T-cell (primary cell): Measurements from ENCODE around the gene CORIN. TPM values are rescaled to one million over a fixed set of nuclear protein-coding genes. Genes with fewer than 3 reads are reported as not detected.

Experiments
- ATAC-seq, 4 experiments: fragments of 200-7000 bp in 3 of 4; fragments of 150-1000 bp in 1 of 4; cut with Tn5 transposase; replicated peaks in 1 of 4; 1 replicate in 3 of 4; 2 replicates in 1 of 4; pipeline ENCODE4 v1.10.0; 2021; ENCODE audit warnings: moderate library complexity in 3 of 4, mild to moderate bottlenecking in 2 of 4, moderate number of reproducible peaks in 1 of 4
- CTCF ChIA-PET, 2 donors: fragments of 300-600 bp; sonication (Branson Sonifier 250); formaldehyde crosslinking; loops; one replicate each; lab custom pipeline; 2022; ENCODE audit warnings: antibody characterized with exemption in 2 of 2; lab: Charles Lee
- POLR2A ChIA-PET, 2 donors: fragments of 300-600 bp; sonication (Branson Sonifier 250); formaldehyde crosslinking; loops; one replicate each; lab custom pipeline; 2022; ENCODE audit warnings: antibody characterized with exemption in 2 of 2; lab: Charles Lee
- DNase-seq, 35 experiments: peaks; one replicate each; pipeline versions ENCODE4 v3.0.0 to v3.0.0-alpha.2; 2013 to 2023
- H3K27ac ChIP-seq: one replicate; pipeline ENCODE4 v1.5.1; 2013; ENCODE audit warnings: low read length
- H3K27me3 ChIP-seq, 2 experiments: replicated peaks in 1 of 2; 1 replicate in 1 of 2; 2 replicates in 1 of 2; pipeline versions ENCODE4 v1.6.1 to v1.7.0; 2013; ENCODE audit warnings: low read length in 1 of 2, mixed read lengths in 1 of 2; ENCODE audit not compliant: control insufficient read depth in 2 of 2, insufficient read depth in 2 of 2; ENCODE audit errors: extremely low read depth in 1 of 2
- H3K36me3 ChIP-seq, 2 donors: 1 replicate in 1 of 2; 2 replicates in 1 of 2; pipeline versions ENCODE4 v1.6.1 to v1.7.0; 2013; ENCODE audit warnings: low read length in 1 of 2; ENCODE audit not compliant: control insufficient read depth in 2 of 2, insufficient read depth in 1 of 2; ENCODE audit errors: extremely low read depth in 1 of 2
- H3K4me1 ChIP-seq, 2 experiments: 1 replicate in 1 of 2; 2 replicates in 1 of 2; pipeline versions ENCODE4 v1.6.1 to v1.7.0; 2013; ENCODE audit warnings: low read length in 2 of 2, mixed read lengths in 1 of 2; ENCODE audit not compliant: insufficient read depth in 2 of 2, control insufficient read depth in 1 of 2; ENCODE audit errors: extremely low read depth in 1 of 2
- H3K4me3 ChIP-seq, 2 donors: 1 replicate in 1 of 2; 2 replicates in 1 of 2; pipeline versions ENCODE4 v1.5.1 to v1.7.0; 2013; ENCODE audit warnings: mild to moderate bottlenecking in 2 of 2, low read length in 1 of 2, moderate library complexity in 1 of 2; ENCODE audit not compliant: control insufficient read depth in 1 of 2; ENCODE audit errors: extremely low read depth in 1 of 2
- H3K9me3 ChIP-seq: 2 replicates; pipeline ENCODE4 v1.7.0; 2013
- H3K27ac Mint-ChIP-seq, 2 donors: one replicate each; pipeline ENCODE4 v1.8.0; 2020 to 2021; ENCODE audit warnings: mild to moderate bottlenecking in 2 of 2, mixed read lengths in 2 of 2
- H3K27me3 Mint-ChIP-seq, 2 donors: one replicate each; pipeline ENCODE4 v1.8.0; 2021 to 2022; ENCODE audit warnings: mixed read lengths in 2 of 2
- H3K36me3 Mint-ChIP-seq: one replicate; pipeline ENCODE4 v1.8.0; 2021; ENCODE audit warnings: mixed read lengths
- H3K4me1 Mint-ChIP-seq, 3 donors: one replicate each; pipeline ENCODE4 v1.8.0; 2020 to 2022; ENCODE audit warnings: mixed read lengths in 3 of 3, mild to moderate bottlenecking in 1 of 3
- H3K4me3 Mint-ChIP-seq, 3 donors: one replicate each; pipeline ENCODE4 v1.8.0; 2020 to 2022; ENCODE audit warnings: mild to moderate bottlenecking in 3 of 3, mixed read lengths in 3 of 3, moderate library complexity in 3 of 3
- H3K9me3 Mint-ChIP-seq, 3 donors: one replicate each; pipeline ENCODE4 v1.8.0; 2020 to 2022; ENCODE audit warnings: mixed read lengths in 3 of 3
- WGBS: methylation state at CpG from one replicate; pipeline ENCODE4 v1.1.5; 2013; ENCODE audit warnings: missing lambda C conversion rate; ENCODE audit not compliant: insufficient coverage; 5-methylcytosine and 5-hydroxymethylcytosine counted together
- total RNA-seq, 35 experiments: library from RNA in 6 of 35; stranded (reverse) in 6 of 35; fragments of 120-200 nt in 1 of 35; gene quantifications; one replicate each; pipeline versions ENCODE4 v1.2.1 to v1.2.4 and lab custom pipeline; 2013 to 2026

The CORIN gene
- total RNA-seq, 5 donors from 2014 or later (not counting 1 experiment from before 2014, with no cell fraction given): 0.44 to 0.86 (median 0.55) TPM; not detected in 1

- no peak overlapping the region for H3K27ac ChIP-seq
- H3K27ac Mint-ChIP-seq: no peak overlapping the region
- peaks cover 5 to 16% of the 10 kb centered on the region in 2 donors for H3K27me3 Mint-ChIP-seq
- no peaks in the 10 kb centered on the region for H3K4me1 ChIP-seq
- ChIA-PET POLR2A (no interaction called here), CTCF (no interaction called here)
- H3K4me1 Mint-ChIP-seq: no peaks in the 10 kb centered on the region
- 75% methylated on average over 2 of the region's 2 CpGs for WGBS
- no peak for DNase-seq
- no peaks in the 10 kb centered on the region for H3K36me3 ChIP-seq
- H3K36me3 Mint-ChIP-seq: no peaks in the 10 kb centered on the region
- H3K4me3 ChIP-seq: no peak overlapping the region
- H3K9me3 ChIP-seq: peaks cover 2% of the 10 kb centered on the region
- H3K27me3 ChIP-seq: no peaks in the 10 kb centered on the region
- no peak for ATAC-seq
- H3K9me3 Mint-ChIP-seq: peaks cover 7 to 20% (median 9%) of the 10 kb centered on the region in 3 donors
- H3K4me3 Mint-ChIP-seq: no peak overlapping the region
Measured at GRCh38 chr4:47736555-47736954, 101.3 kb downstream of the CORIN start.

- Mint-ChIP-seq H3K27ac (no peak overlapping the region), H3K4me1 (no peaks in the 10 kb centered on the region), H3K27me3 (peaks cover 7 to 18% of the 10 kb centered on the region in 2 donors), H3K36me3 (no peaks in the 10 kb centered on the region), H3K9me3 (peaks cover 7 to 20% (median 9%) of the 10 kb centered on the region in 3 donors), H3K4me3 (no peak overlapping the region)
- no peak overlapping the region for H3K4me3 ChIP-seq
- no peaks in the 10 kb centered on the region for H3K36me3 ChIP-seq
- ChIA-PET POLR2A (no interaction called here), CTCF (no interaction called here)
- WGBS: no CpG with 5 or more reads among the region's 1 CpG
- DNase-seq: no peak
- no peak for ATAC-seq
- no peaks in the 10 kb centered on the region for H3K4me1 ChIP-seq
- H3K27ac ChIP-seq: no peak overlapping the region
- peaks cover 2% of the 10 kb centered on the region for H3K9me3 ChIP-seq
- H3K27me3 ChIP-seq: no peaks in the 10 kb centered on the region
Measured at GRCh38 chr4:47736146-47736545, 101.7 kb downstream of the CORIN start.

GRCh38 chr4:47733302-47734175, 104.3 kb downstream of the CORIN start:
- H3K27ac Mint-ChIP-seq: no peak overlapping the region
- no peak for ATAC-seq
- H3K9me3 Mint-ChIP-seq: peaks cover 0 to 6% (median 3%) of the 10 kb centered on the region in 3 donors
- no peaks in the 10 kb centered on the region for H3K9me3 ChIP-seq
- H3K4me3 Mint-ChIP-seq: no peak overlapping the region
- 83% methylated on average over 4 of the region's 9 CpGs for WGBS
- no peaks in the 10 kb centered on the region for H3K4me1 ChIP-seq
- CTCF ChIA-PET: interaction anchor here in 1 of 2 donors (0.6 kb wide), 1 partner anchor 200 kb away, joined by 3 read pairs; no protein-coding TSS in a partner anchor
- H3K4me3 ChIP-seq: no peak overlapping the region
- no peak for DNase-seq
- H3K27ac ChIP-seq: no peak overlapping the region
- H3K27me3 Mint-ChIP-seq: peaks cover 18 to 33% of the 10 kb centered on the region in 2 donors
- peaks cover 0 to 9% of the 10 kb centered on the region in 2 experiments for H3K27me3 ChIP-seq
- H3K36me3 ChIP-seq: no peaks in the 10 kb centered on the region
- no peaks in the 10 kb centered on the region for H3K36me3 Mint-ChIP-seq
- H3K4me1 Mint-ChIP-seq: no peaks in the 10 kb centered on the region
- POLR2A ChIA-PET: no interaction called here

- no peak overlapping the region for H3K4me3 Mint-ChIP-seq
- ATAC-seq (no peak), DNase-seq (no peak)
- ChIA-PET POLR2A (no interaction called here), CTCF (no interaction called here)
- H3K27me3 Mint-ChIP-seq: peaks cover 17 to 22% of the 10 kb centered on the region in 2 donors
- no peak overlapping the region for H3K27ac Mint-ChIP-seq
- H3K36me3 Mint-ChIP-seq: no peaks in the 10 kb centered on the region
- no peaks in the 10 kb centered on the region for H3K36me3 ChIP-seq
- 71% methylated on average over 3 of the region's 3 CpGs for WGBS
- no peaks in the 10 kb centered on the region for H3K4me1 Mint-ChIP-seq
- H3K9me3 ChIP-seq: no peaks in the 10 kb centered on the region
- H3K27me3 ChIP-seq: peaks cover 0 to 9% of the 10 kb centered on the region in 2 experiments
- no peaks in the 10 kb centered on the region for H3K9me3 Mint-ChIP-seq
- H3K27ac ChIP-seq: no peak overlapping the region
- no peak overlapping the region for H3K4me3 ChIP-seq
- H3K4me1 ChIP-seq: no peaks in the 10 kb centered on the region
Measured at GRCh38 chr4:47731182-47731581, 106.7 kb downstream of the CORIN start.

- ATAC-seq: no peak
- POLR2A ChIA-PET: no interaction called here
- no peak for DNase-seq
- no peaks in the 10 kb centered on the region for H3K9me3 Mint-ChIP-seq
- H3K36me3 Mint-ChIP-seq: no peaks in the 10 kb centered on the region
- Histone ChIP-seq H3K9me3 (no peaks in the 10 kb centered on the region), H3K36me3 (no peaks in the 10 kb centered on the region), H3K4me3 (no peak overlapping the region), H3K27me3 (peaks cover 0 to 9% of the 10 kb centered on the region in 2 experiments), H3K27ac (no peak overlapping the region), H3K4me1 (no peaks in the 10 kb centered on the region)
- H3K27me3 Mint-ChIP-seq: peaks cover 20 to 25% of the 10 kb centered on the region in 2 donors
- no peaks in the 10 kb centered on the region for H3K4me1 Mint-ChIP-seq
- no peak overlapping the region for H3K27ac Mint-ChIP-seq
- H3K4me3 Mint-ChIP-seq: no peak overlapping the region
- CTCF ChIA-PET: interaction anchor here in 1 of 2 donors (0.9 kb wide), 1 partner anchor 205 kb away, joined by 3 read pairs; no protein-coding TSS in a partner anchor
- 79% methylated on average over 3 of the region's 6 CpGs for WGBS
Measured at GRCh38 chr4:47729131-47729680, 108.7 kb downstream of the CORIN start.

GRCh38 chr4:47721892-47722575, 115.8 kb downstream of the CORIN start:
- no peaks in the 10 kb centered on the region for H3K9me3 Mint-ChIP-seq
- H3K4me3 ChIP-seq: no peak overlapping the region
- no peaks in the 10 kb centered on the region for H3K36me3 Mint-ChIP-seq
- H3K4me1 ChIP-seq: no peaks in the 10 kb centered on the region
- ChIA-PET CTCF (no interaction called here), POLR2A (no interaction called here)
- H3K27ac Mint-ChIP-seq: no peak overlapping the region
- H3K27me3 Mint-ChIP-seq: peaks cover 31 to 34% of the 10 kb centered on the region in 2 donors
- no peak overlapping the region for H3K27ac ChIP-seq
- no peak for DNase-seq
- H3K4me1 Mint-ChIP-seq: no peaks in the 10 kb centered on the region
- peaks cover 0 to 2% of the 10 kb centered on the region in 2 experiments for H3K27me3 ChIP-seq
- no peaks in the 10 kb centered on the region for H3K36me3 ChIP-seq
- WGBS: 69% methylated on average over 4 of the region's 5 CpGs
- no peak overlapping the region for H3K4me3 Mint-ChIP-seq
- ATAC-seq: no peak
- no peaks in the 10 kb centered on the region for H3K9me3 ChIP-seq
